H4 (cell line): ENCODE data around the gene ST3GAL2. TPM values are rescaled to one million over a fixed set of nuclear protein-coding genes. Genes with fewer than 3 reads are reported as not detected.

ENCODE experiments used
- DNase-seq: peaks from one replicate; pipeline ENCODE4 v3.0.0-alpha.2; 2015; ENCODE audit warnings: low spot score
- total RNA-seq: library from RNA; depleted of rRNA; stranded (reverse); fragments of >200 nt; shearing (Covaris generic); gene quantifications from 2 replicates; pipeline ENCODE4 v1.2.3, GENCODE V29; 2014

ST3GAL2 gene
- total RNA-seq, 1 experiment from 2014 or later, result 30.6 TPM

DNA sequence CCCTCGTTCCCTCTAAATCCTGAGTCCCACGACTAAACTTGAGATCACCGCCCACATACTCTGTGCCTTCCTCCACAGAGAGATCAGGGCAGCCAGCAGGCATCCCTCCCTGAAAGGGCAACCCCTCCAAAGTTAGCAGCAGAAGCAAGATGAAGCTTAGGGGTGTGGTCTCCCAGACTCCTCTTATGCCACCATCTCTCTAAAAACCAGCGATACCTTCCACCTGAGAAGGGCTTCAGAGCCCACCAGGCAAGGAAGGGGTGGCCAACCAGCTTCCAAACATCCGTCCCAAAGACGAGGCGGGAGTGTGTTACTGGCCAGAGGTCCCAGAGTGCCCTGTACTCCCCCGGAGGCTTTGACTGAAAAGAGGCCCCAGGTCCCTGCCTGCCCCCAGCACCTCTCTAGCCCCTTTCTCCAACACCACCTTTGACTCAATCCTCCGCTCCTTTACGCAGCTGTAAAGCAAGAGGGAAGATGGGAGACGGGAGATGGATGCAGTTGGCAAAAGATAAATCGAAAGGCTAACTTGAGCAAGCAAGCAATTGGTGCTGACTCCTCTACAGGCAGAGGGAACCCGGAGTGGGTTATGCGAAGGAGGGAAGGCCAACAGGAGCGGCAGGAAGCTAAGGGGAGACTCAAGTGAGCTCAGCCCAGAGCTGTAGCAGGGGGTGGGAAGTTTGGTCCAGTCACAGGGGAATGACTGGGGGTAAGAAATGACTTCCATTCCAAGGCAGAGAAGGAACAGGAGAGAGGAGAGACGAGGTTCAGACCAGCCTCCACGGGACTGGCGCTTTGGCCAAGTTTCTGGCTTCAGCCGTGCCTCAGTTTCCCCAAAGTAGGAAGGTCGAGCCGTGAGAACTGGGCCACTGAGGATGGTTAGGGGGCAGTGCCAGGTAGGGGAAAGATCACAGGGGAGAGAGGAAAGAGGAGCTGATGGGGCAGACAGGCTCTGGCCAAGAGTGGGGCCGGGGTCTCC, 1.0 kb downstream of the ST3GAL2 start:
- peak; percentile 4 for DNase-seq

- peak; percentile 95 for DNase-seq
Measured at GRCh38 chr16:70437017-70437581, 1.8 kb downstream of the ST3GAL2 start.

DNA sequence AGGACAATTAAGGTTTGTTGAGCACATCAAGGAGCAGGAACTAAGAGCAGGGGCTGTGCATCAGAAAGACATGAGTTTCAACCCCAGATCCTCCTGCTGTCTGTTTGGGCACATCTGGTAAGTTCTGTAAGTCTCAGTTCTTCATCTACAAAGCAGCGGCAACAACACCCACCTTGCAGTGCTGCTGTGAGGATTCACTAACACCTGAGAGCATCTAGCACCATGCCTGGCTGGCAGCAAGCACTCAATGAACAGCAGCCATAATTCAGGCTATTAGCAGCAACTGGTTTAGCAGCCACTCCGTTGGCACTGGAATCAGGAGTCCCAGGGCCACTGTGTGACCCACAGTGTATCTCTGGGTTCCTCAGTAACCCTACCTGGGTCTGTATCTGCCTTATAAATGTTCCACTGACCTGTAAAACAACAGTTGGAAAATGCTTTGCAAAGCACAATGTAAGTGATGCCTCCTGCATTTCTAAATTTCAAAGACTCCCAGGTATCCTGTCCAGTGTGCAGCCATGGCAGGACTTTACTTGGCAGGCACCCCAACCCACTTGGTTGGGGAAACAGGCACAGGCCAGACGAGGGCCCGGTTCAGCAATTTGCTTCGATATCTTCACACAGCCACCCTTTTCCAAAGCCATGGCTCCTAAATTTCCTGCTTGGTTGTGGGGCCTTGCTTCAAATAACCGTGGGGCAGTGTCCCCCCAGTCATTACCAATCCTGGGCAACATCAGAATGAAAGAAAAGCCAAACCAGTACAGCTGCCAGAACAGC, 4.2 kb downstream of the ST3GAL2 start:
- DNase-seq, result no peak

DNA sequence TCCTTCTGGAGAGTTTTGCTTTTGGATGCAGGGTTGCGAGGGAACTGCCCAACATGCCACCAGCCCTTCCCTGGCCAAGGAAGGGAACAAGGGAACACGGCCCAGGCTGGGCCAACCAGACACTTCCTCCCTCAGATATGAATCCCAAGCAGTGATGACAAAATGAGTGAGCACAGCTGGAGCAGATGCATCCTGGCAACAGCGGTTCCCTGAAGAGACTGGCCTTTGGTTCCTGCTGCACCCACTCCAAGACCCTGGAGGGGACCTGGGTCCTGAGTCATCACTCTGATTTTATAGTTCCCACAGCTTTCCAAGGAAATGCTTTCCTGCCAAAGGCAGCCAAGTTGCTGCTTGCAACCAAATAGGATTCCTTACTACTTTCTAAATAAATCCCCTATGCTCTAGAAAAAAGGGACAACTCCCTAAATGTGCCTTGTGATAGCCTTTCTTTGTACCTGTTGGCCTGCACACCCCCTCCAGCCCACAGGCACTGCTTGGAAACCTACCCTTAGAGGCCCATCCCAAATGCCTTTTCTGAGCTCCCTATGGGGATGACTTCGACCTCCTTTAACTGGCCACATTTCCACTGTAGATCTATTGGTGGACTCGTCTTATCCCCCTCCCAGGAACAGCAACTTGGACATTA, 5.3 kb downstream of the ST3GAL2 start:
- peak; percentile 68 for DNase-seq

DNA sequence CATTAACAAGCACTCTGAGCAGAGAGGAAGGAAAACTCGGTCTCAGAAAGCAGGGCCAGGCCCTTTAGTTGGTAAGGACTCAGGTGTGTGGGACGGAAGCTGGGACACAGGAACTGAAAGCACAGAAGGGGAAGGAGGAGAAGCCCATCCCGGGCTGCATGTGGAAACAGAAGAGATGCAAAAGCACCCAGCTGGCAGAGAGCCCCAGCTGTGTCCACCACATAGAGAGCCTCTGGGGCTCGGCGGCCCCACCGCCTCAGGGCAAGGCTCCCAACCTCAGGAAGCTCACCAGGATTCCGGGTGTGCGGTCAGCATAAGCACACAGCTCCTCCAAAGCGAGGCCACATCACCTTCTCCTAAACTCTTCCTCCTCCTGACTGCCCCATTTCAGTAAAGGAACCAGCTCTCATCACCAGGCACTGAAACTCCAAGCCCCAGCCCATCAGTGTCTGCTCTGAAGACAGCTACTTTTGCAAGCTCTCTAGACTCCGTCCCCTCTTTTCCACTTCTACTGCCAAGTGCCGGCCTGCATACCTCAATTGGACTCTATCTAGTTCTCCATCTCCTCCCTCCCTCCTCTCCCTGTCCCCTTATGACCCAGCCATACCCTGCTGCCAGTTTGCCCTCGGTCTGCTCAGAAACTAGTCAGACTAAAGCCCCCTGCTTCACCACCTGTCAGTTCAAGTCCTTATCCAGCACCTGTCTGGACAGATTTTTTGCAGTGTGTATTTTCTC, 6.0 kb downstream of the ST3GAL2 start:
- no peak for DNase-seq

GRCh38 chr16:70432356-70432722, 6.6 kb downstream of the ST3GAL2 start:
- DNase-seq, result no peak

DNA sequence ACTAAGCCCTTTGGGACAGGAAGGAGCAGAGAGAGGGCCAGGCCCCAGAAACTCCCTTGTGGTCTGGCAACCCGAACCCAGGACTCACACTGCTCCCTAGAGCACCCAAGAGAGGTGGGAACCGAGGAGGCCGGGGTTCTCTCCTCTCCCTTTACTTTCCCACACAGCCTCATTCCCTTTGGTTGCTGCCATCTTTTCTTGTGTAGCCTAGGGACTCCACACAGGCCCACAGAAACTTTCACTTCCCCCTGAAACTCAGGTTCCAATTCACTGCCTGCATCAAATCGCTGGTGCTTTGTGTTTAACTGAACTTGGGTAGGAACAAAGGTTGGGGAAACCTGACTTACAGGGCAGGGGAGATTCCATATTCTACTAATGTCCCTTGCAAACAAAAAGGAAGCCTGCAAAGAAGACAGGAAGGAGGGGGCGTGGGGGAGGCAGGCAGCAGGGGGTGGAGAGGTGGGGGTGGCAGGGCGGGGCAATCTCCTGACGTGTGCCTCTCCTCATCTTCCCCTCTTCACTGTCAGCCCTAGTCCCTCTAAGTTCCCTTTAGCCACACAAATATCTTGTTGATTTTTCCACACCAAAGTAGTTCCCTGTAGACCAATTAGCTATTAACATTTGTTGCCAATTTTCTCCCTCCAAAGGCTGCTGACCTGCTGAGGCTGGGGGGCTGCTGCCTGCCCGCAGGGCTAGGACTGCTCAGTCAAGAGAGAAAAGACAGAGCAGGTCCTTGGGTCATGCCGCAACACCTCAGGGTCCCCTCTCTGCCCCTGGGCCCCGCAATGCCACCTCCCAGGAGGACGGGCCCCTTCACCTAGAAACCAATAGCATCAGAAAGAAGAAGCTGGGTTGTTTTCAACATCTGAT, 8.0 kb downstream of the ST3GAL2 start:
- DNase-seq, result no peak

GRCh38 chr16:70429888-70430666, 8.8 kb downstream of the ST3GAL2 start:
- no peak for DNase-seq

DNA sequence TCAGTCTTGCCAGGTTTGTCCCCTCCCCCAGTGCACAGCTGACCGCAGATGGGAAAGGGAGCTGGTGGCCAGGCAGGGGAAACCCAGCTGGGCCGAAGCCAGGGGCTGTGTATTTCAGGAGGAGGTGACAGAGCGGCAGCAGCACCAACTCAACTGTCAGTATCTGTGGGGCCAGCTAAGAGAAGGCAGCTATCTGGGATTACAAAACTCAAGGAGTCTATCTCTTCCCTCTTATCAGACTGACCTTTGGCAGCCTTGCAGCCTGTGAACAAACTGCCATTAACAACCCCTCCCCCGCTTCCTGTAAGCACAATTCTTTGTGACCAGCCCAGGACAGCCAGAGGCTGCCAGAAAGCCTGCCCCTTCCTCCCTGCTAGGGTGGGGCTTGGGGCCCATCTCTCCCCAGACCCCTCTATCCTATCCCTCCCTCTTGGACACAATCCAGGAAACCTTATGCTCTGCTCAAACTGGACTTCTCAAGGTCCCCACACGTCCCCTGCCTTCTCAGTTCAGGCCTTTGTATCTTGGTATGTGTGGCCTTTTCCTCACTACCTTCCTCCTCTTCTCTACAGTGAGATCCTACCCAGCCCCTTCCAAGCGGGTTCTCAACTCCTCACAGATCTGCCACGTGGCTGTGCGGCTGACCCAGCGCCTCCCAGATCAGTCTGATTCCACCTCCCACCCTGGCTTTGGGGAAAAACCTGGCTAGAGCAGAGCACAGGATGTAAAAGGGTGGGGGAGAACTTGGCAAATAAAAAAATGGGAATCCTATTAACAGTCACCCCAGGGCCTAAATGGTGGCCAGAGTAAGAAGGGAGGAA, 10.5 kb downstream of the ST3GAL2 start:
- DNase-seq, result peak; percentile 98

- no peak for DNase-seq
Measured at GRCh38 chr16:70427786-70428177, 11.1 kb downstream of the ST3GAL2 start.

DNA sequence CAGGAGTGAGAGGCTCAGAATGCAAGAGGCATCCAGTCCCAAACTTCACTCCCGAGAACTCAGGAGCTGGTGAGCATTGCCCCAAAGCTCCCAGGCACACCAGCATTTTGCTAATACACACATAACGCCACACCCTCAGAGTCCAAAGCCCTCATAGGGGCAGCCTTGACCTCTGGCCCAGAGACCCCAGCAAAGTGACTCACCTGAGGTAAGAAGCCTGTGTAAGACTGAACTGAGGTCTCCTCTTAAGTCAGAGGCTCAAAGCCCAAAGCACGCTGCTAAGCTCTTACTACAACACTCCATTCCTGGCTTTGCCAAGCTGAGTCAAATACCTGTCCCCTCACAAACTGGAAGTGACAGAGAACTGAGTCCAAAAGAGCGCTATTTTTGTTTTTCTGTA, 16.4 kb downstream of the ST3GAL2 start:
- DNase-seq, result no peak

DNA sequence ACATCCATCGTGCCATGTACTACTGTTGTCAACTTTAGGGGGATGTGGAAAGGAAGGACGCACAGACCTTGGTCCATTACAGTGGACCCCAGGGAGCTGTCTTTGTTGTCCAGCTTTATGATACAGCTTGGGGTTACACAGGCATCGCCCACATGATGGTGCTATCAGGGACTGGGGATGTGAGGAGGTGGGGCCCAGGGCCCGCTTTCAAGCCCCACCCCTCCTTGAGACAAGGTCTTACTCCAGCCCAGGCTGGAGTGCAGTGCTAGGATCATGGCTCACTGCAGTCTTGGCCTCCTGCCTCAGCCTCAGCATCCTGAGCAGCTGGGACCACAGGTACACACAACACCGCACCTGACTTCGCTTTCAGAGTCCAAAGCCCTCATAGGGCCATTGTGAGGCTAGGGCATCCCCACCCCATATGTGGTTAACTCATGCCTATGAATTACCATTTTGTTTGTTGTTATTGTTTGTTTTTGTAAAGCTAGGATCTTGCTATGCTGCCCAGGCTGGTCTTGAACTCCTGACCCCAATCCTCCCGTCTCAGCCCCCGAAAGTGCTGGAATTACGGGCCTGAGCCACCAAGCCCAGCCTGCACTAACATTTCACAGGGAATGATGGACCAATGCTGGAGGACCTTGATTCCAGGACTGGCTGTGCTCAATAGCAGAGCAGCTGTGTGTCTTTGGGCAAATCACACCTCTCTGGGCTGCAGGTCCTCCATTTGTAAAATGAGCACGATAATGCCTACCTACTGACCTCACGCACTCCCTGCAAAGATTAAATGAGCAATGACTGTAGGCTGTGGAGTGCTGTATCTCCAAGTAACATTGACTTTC, 17.2 kb downstream of the ST3GAL2 start:
- no peak for DNase-seq

DNA sequence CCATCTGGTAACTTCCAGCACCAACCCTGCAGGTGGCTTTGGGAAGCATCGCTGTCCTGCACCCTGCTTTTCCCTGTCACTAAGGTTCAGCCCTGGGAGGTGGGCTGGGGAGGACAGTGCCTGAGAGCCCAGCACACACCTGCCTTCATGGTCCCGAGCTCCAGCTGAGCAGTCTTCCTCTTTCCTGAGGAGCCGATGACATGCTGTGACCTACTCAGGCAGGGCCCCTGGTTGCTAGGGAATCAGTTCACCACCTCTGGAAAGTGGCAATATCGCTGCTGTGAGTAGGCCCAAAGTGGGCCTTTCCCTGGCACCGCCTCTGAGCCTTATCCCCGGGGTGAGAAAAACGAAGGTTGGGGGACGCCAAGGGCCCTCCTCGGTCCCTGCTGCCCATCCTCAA, 17.9 kb downstream of the ST3GAL2 start:
- no peak for DNase-seq

- no peak for DNase-seq
Measured at GRCh38 chr16:70419384-70420327, 19.2 kb downstream of the ST3GAL2 start.

- DNase-seq, result no peak
Measured at GRCh38 chr16:70418993-70419318, 19.9 kb downstream of the ST3GAL2 start.

DNA sequence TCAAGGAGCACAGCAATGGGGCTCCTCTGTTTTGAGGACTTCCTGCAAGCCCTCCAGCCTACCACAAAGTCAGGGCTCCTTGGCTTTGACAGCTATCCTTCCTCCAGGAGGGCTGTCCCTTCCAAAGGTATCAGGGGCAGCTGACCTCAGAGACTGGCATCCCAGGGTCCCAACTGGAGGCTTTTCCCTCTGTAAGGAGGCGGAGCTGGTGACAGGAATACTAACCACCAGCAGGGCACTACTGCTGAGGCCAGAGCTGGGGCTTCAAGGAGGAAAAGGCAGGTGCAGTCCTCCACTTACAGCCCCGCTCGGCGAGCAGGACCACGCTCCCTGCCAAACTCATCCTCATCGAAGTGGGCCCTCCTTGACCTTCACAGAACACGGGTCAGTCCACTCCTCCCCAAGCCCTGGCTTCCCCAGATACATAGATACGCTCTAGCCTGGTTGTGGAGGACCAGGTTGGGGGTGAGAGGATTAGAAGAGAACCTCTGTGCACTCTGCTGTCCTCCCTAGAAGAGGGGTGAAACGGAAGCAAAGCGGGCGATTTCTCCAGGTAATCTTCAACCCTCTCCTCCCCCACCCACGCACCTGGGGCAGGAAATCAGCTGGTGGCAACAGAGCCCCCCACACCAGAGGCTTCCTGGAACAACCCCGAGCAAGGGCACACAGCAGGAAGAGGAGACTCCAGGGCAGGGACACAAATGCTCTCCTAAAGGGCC, 20.5 kb downstream of the ST3GAL2 start:
- no peak for DNase-seq
